Esophagus squamous epithelium (tissue), 5 donors: ENCODE data around the gene CTSA. TPM values are rescaled to one million over a fixed set of nuclear protein-coding genes. Genes with fewer than 3 reads are reported as not detected.

Source experiments
- DNase-seq: peaks from one replicate; lab custom pipeline; 2025; lab: John Stamatoyannopoulos, UW
- H3K27ac ChIP-seq, 4 donors: fragments of 200-600 bp; sonication (generic); one replicate each; pipeline ENCODE4 v1.5.1; 2016 to 2019; ENCODE audit warnings: mild to moderate bottlenecking in 1 of 4
- H3K27me3 ChIP-seq, 4 donors: fragments of 200-600 bp; sonication (generic); 1 replicate in 3 of 4; 2 replicates in 1 of 4; pipeline versions ENCODE4 v1.5.1 to v1.6.0; 2017 to 2021; ENCODE audit warnings: antibody characterized with exemption in 1 of 4
- H3K36me3 ChIP-seq, 3 donors: fragments of 200-600 bp; sonication (generic); one replicate each; pipeline ENCODE4 v1.5.1; 2016 to 2019
- H3K4me1 ChIP-seq, 3 donors: fragments of 200-600 bp; sonication (generic); one replicate each; pipeline ENCODE4 v1.5.1; 2017 to 2019
- H3K4me3 ChIP-seq, 4 donors: fragments of 200-600 bp; sonication (generic); 1 replicate in 3 of 4; 2 replicates in 1 of 4; pipeline ENCODE4 v1.5.1; 2016 to 2019; ENCODE audit warnings: mild to moderate bottlenecking in 2 of 4, moderate library complexity in 1 of 4
- H3K9me3 ChIP-seq, 3 donors: fragments of 200-600 bp; sonication (generic); one replicate each; pipeline ENCODE4 v1.5.1; 2016 to 2019
- CTCF ChIP-seq, 6 experiments: fragments of 450-650 bp in 4 of 6; fragments of 200-600 bp in 2 of 6; sonication (generic) in 2 of 6; IDR thresholded peaks; one replicate each; pipeline ENCODE4 v1.5.1; 2016 to 2019; ENCODE audit warnings: antibody characterized with exemption in 6 of 6, mild to moderate bottlenecking in 4 of 6, moderate library complexity in 4 of 6
- POLR2A ChIP-seq, 4 donors: fragments of 450-650 bp; IDR thresholded peaks; one replicate each; pipeline ENCODE4 v1.6.1; 2017; ENCODE audit warnings: antibody characterized with exemption in 4 of 4, mild to moderate bottlenecking in 4 of 4, moderate library complexity in 3 of 4
- WGBS, 2 donors: methylation state at CpG; one replicate each; pipeline ENCODE4 v1.1.5; 2018; 5-methylcytosine and 5-hydroxymethylcytosine counted together
- intact Hi-C: fragments of 100-400 bp; cut with DNase I; formaldehyde crosslinking; loops from one replicate; pipeline ENCODE4 v1.15.0; 2022
- total RNA-seq, 4 donors: library from RNA; depleted of rRNA; stranded (reverse); fragments of >200 nt; gene quantifications; one replicate each; pipeline ENCODE4 v1.1.0, GENCODE V29; 2016
- donor health status: DM: yes; HTN: yes; CAD: no.

Gene CTSA
- total RNA-seq, 4 donors from 2014 or later = 44.5 to 74.8 (median 56.8) TPM

DNA sequence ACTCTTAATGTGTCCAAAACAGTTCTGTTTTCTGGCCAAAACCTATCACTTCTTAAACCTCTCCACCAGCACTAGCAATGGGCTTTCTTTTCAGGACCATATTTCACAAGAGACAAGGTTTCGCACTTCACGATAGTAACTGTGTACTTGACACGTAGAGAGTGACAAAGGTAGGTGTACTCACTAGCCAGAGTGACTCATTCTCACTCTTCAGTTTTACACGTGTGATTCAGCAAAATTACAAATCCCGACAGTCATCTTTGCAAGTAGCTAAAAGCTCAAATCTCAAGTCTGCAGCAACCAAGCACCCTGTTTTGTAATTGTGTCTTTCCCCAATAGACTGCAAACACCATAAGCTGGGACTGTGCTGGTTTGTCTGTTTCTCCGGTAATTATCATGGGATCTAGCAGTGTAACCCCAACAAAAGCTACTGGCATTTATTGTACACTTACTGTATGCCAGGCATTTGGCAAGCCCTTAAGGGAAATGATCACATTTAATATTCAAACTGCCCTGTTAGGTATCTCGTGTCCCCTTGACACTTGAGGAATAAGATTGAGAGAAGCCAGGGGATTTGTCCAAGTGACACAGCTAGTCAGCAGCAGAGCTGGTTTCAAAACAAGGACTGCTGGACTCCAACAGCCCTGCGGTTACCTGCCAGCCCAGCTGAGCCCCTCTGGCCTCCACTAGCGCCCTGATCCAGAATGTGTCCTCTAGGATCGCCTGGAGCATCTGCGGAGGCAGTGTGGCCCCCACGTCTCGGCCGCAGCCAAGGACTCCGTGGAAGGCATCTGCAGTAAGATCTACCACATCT, 53.2 kb downstream of the CTSA start:
- 41 to 57% methylated on average over 7 to 11 of the region's 15 CpGs for WGBS, 2 donors
- intact Hi-C loops = loop anchor here (10.0 kb wide), 1 partner anchor 50 kb away; the partner anchor contains the start of genes CTSA and NEURL2
- no peak for DNase-seq
- Histone ChIP-seq H3K27me3 (no peaks in the 10 kb centered on the region), H3K27ac (peak overlapping the region; percentile 59 to 84 (median 74)), H3K36me3 (peaks cover 60 to 100% (median 64%) of the 10 kb centered on the region in 3 donors), H3K4me3 (no peak overlapping the region), H3K9me3 (no peaks in the 10 kb centered on the region), H3K4me1 (peaks cover 22 to 75% (median 33%) of the 10 kb centered on the region in 3 donors)
- TF ChIP-seq CTCF (IDR thresholded peaks at IDR 0.05) = no peak
- TF ChIP-seq POLR2A (IDR thresholded peaks at IDR 0.05) = no peak

DNA sequence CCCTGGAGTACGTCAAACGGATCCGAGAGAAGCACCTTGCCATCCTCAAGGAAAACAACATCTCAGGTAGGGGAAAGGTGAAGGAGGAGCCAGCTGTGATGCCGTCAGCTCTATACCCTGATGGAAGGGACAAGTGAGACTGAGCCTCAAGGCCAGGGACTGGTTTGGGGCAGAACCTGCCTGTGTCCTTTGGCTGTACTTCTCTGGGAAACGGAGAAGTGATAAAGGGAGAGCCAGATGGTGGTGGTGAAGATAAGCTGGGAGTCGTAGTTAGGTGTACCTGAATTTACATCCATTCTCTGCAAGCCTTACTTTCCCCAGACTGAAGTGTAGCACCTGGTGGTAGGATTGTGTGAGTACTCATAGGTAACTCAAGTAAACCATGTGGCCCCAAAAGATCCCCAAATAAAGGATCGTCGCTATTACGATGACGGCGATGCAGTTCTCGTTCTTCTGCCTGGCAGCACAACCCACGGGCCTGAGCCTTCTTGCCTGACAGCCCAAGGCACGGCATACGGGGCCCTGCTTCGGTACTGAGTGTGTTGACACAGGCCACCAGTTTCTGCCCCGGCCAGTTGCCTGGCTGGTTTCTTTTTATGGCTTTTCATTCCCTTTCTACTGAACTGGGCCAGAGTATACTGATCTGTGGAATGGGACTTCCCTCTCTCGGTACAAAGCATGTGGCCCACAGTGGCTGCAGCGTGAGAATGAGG, 54.0 kb downstream of the CTSA start:
- peaks cover 22 to 75% (median 27%) of the 10 kb centered on the region in 3 donors for H3K4me1 ChIP-seq
- H3K9me3 ChIP-seq = no peaks in the 10 kb centered on the region
- no peaks in the 10 kb centered on the region for H3K27me3 ChIP-seq
- TF ChIP-seq CTCF (IDR thresholded peaks at IDR 0.05) (peak in 1 of 6 experiments; percentile 28), POLR2A (IDR thresholded peaks at IDR 0.05) (no peak)
- WGBS, 2 donors = 86% methylated on average over 16 to 17 of the region's 19 CpGs
- peak overlapping the region; percentile 69 to 84 (median 78) for H3K27ac ChIP-seq
- H3K4me3 ChIP-seq = no peak overlapping the region
- intact Hi-C loops = loop anchor here (10.0 kb wide), 1 partner anchor 50 kb away; the partner anchor contains the start of genes CTSA and NEURL2
- peaks cover 64 to 100% (median 67%) of the 10 kb centered on the region in 3 donors for H3K36me3 ChIP-seq
- no peak for DNase-seq

DNA sequence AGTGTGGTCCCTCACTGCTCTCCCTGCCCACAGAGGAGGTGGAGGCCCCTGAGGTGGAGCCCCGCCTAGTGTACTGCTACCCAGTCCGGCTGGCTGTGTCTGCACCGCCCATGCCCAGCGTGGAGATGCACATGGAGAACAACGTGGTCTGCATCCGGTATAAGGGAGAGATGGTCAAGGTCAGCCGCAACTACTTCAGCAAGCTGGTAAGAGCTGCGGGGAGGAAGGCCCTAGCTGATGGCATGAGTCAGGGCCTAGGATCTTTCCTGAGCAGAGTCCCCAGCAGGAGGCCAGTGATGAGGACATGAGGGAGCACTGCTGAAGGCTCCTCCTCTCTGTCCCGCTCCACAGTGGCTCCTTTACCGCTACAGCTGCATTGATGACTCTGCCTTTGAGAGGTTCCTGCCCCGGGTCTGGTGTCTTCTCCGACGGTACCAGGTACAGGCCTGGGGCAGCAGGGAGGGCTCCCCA, 54.6 kb downstream of the CTSA start:
- H3K27me3 ChIP-seq = no peaks in the 10 kb centered on the region
- peaks cover 22 to 76% (median 27%) of the 10 kb centered on the region in 3 donors for H3K4me1 ChIP-seq
- H3K36me3 ChIP-seq = peaks cover 64 to 100% (median 65%) of the 10 kb centered on the region in 3 donors
- TF ChIP-seq CTCF (IDR thresholded peaks at IDR 0.05) = no peak
- TF ChIP-seq POLR2A (IDR thresholded peaks at IDR 0.05) = no peak
- no peaks in the 10 kb centered on the region for H3K9me3 ChIP-seq
- intact Hi-C loops = loop anchor here (10.0 kb wide), 1 partner anchor 51 kb away; the partner anchor contains the start of genes CTSA and NEURL2
- WGBS, 2 donors = 73% methylated on average over 6 to 10 of the region's 13 CpGs
- peak overlapping the region; percentile 19 to 84 (median 78) for H3K27ac ChIP-seq
- no peak for DNase-seq
- H3K4me3 ChIP-seq = no peak overlapping the region

DNA sequence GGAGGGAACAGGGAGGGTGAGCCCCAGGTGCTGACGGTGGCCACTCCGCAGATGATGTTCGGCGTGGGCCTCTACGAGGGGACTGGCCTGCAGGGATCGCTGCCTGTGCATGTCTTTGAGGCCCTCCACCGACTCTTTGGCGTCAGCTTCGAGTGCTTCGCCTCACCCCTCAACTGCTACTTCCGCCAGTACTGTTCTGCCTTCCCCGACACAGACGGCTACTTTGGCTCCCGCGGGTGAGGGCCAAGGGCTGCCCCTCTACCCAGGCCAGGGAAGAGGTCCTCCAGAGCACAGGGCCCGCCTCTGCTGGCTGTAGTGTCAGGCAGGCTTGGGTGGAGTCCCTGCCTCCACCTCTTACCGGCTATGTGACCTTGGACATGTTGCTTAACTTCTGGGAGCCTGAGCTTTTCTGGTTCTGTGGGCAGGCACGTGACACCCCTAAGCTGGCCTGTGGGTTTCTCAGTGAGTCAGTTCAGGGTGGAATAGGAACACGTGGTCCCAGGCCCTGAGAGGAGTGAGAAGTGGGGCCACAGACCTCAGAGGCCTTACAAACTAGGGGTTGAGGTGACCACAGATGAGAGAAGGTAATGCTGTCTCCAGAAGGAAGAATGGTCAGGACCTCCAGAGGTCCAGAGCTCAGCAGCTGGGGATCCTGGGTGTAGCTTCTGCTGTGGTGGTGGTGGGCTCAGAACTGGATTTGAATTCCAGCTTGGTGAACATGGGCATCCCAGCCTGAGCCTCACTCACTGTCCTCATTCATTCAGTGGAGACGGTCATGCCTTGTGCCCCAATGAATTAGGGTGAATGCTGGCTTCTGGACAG, 55.2 kb downstream of the CTSA start:
- peaks cover 59 to 100% (median 62%) of the 10 kb centered on the region in 3 donors for H3K36me3 ChIP-seq
- 81 to 93% methylated on average over 10 to 17 of the region's 20 CpGs for WGBS, 2 donors
- H3K27me3 ChIP-seq = no peaks in the 10 kb centered on the region
- intact Hi-C loops = loop anchor here (10.0 kb wide), 1 partner anchor 52 kb away; the partner anchor contains the start of genes CTSA and NEURL2
- no peak overlapping the region for H3K4me3 ChIP-seq
- DNase-seq = no peak
- H3K4me1 ChIP-seq = peaks cover 22 to 82% (median 27%) of the 10 kb centered on the region in 3 donors
- TF ChIP-seq POLR2A (IDR thresholded peaks at IDR 0.05) (no peak), CTCF (IDR thresholded peaks at IDR 0.05) (no peak)
- H3K9me3 ChIP-seq = no peaks in the 10 kb centered on the region
- peak overlapping the region in 3 of 4 donors; percentile 78 to 84 (median 79) for H3K27ac ChIP-seq
